ENCODE data around the gene ADRA2B.
"Not testable (repeated sequence)": the region's sequence is repeated elsewhere in the genome, so short reads cannot be mapped to it uniquely, and the experiment has no call there.

The ADRA2B gene

DNA sequence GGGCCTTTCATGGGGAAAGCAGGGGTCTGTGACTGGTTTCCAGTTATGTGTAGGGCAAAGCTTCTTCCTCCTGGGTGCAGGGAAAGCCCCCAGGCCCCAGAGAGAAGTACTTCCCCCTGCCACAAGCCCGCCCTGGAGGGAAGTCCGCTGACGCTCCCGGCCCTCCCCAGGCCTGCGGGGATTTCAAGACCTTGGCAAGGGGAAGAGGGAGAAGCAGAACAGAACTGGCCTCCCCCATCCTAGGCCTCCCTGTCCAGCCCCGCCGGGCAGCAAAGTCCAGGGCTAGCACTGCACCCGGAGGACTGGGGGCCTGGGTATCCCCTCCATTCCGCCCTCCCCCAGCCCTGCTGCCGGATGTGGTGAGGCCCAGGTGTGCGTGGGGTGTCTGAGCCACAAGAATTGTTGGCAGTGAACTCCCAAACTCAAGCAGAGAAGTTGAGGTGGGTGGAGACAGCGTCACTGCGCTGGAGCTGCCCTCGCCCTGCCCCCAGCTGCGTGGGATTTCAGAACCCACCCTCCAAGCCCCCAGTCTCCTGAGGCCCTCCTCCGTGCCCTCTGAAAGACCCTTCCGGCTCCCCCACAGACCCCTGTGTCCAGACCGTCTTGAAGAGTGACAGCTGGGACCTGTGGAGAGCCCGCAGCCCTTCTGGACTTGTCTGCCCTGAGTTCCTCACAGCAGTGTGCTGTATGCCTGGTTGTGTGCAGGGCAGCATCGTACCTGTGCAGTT is 29.9 kb upstream of the ADRA2B start:
- ATAC-seq (replicated peaks): peak; percentile 40
- peaks cover 54 to 60% of the 10 kb centered on the region in 2 donors for H3K4me1 Mint-ChIP-seq (ENCODE audit: low read depth in 2 of 2)
- peak; percentile 82 to 88 (median 83) for DNase-seq
- no peaks in the 10 kb centered on the region for H3K9me3 Mint-ChIP-seq
- peaks cover 74% of the 10 kb centered on the region for H3K36me3 Mint-ChIP-seq (ENCODE audit: insufficient read depth)
- peak overlapping the region; percentile 93 to 95 for H3K4me3 Mint-ChIP-seq
- peak overlapping the region; percentile 94 to 97 for H3K27ac Mint-ChIP-seq
- H3K27me3 Mint-ChIP-seq: no peaks in the 10 kb centered on the region

DNA sequence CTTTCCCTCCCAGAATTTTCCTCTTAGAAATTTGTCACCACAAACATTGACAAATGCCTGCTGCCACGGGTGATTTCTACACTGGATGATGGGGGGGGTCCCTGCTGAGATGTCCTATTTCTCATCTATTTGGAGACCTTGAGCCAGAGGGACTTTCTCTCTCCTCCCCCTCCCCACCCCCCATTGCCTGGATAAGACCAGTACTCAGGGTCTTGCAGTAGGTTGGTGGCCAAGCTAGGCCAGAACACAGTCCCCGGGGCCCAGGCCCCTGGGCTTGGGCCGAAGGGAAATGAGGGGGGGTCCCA is 29.4 kb upstream of the ADRA2B start:
- Mint-ChIP-seq H3K27ac (peak overlapping the region; percentile 94 to 97), H3K27me3 (no peaks in the 10 kb centered on the region), H3K4me3 (peak overlapping the region; percentile 93 to 95), H3K36me3 (ENCODE audit: insufficient read depth) (peaks cover 79% of the 10 kb centered on the region), H3K4me1 (ENCODE audit: low read depth in 2 of 2) (peaks cover 51 to 57% of the 10 kb centered on the region in 2 donors), H3K9me3 (no peaks in the 10 kb centered on the region)
- ATAC-seq (replicated peaks): no peak
- no peak for DNase-seq

DNA sequence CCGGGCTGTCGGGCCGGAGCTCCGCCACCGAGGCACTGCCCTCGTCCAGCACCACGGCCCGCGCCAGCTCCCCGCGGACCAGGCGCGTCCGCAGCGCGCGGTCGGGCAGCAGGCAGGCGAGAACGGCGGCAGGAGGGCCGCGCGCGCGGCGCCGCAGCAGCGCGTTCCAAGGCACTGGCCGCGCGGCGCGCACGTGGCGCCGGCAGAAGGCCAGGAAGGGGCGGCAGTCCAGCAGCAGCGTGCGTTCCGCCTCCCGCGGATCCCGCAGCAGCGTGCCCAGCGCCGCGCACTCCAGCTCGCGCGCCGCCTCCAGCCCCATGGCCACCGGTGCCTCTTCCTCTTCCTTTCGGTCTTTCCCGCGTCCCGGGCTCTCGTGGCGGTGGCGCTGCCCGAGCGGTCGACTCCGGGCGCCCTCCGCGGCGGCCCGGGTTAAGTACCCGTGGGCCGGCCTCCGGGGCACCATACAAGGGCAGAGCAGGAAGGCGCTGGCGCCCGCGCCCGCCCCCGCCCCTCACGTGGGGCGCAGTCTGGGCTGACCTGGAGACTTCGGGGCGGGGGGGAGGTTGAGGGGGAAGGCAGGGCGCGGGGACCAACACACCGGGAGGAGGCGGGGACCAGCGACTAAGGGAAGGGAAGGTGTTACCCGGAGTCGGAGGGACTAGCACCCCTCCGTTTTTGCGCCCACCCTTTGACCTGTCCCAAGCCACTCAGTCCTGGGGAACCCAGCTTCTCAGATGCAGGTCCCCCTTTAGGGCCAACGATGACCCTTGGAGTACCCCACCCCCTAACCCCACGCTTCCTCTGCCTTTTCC is 28.9 kb upstream of the ADRA2B start, which contains the start of gene DUSP2:
Gene DUSP2, minus strand, starts transcription at position 405 of the 812 bp plus-strand sequence. Its CDS starts 86 bp downstream, at position 319.
- Mint-ChIP-seq H3K27ac (peak within 1 kb of the TSS; percentile 94 to 97), H3K4me1 (ENCODE audit: low read depth in 2 of 2) (peaks cover 47 to 56% of the 10 kb centered on the region in 2 donors), H3K4me3 (peak within 1 kb of the TSS; percentile 93 to 95), H3K36me3 (ENCODE audit: insufficient read depth) (peaks cover 81% of the 10 kb centered on the region), H3K9me3 (no peaks in the 10 kb centered on the region), H3K27me3 (no peaks in the 10 kb centered on the region)
- ATAC-seq (replicated peaks) (peak; percentile 47), DNase-seq (peak; percentile 83 to 88 (median 87))

DNA sequence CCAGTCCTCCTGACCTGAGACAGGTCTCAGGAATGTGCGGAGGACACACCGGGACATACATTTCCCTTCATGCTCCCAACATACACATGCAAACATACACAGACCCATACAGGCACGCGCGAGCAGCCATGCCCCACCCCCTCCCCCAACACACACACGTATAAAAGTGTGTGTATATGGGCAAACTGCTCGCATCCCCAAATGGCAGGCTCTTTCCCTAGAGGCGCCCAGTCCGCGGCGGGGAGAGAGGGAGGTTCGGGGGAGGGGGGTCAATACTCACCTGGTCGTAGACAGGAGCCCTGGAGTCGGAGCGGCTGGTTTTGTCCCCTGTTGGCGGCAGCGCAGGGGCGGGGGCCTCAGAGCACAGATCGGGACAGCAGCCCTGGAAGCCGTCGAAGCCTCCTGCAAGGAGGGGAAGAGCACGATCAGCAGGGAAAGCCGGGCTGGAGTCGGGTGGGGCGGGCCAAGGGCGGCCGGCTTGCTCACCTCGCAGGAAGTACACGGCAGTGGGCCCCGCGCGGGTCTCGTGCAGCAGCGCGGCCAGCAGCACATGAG is 28.2 kb upstream of the ADRA2B start:
- DNase-seq (peak in 1 of 3 experiments; percentile 34), ATAC-seq (replicated peaks) (no peak)
- peak overlapping the region; percentile 93 to 95 for H3K4me3 Mint-ChIP-seq
- H3K36me3 Mint-ChIP-seq (ENCODE audit: insufficient read depth): peaks cover 88% of the 10 kb centered on the region
- peak overlapping the region; percentile 94 to 97 for H3K27ac Mint-ChIP-seq
- no peaks in the 10 kb centered on the region for H3K9me3 Mint-ChIP-seq
- no peaks in the 10 kb centered on the region for H3K27me3 Mint-ChIP-seq
- H3K4me1 Mint-ChIP-seq (ENCODE audit: low read depth in 2 of 2): peaks cover 47 to 56% of the 10 kb centered on the region in 2 donors

DNA sequence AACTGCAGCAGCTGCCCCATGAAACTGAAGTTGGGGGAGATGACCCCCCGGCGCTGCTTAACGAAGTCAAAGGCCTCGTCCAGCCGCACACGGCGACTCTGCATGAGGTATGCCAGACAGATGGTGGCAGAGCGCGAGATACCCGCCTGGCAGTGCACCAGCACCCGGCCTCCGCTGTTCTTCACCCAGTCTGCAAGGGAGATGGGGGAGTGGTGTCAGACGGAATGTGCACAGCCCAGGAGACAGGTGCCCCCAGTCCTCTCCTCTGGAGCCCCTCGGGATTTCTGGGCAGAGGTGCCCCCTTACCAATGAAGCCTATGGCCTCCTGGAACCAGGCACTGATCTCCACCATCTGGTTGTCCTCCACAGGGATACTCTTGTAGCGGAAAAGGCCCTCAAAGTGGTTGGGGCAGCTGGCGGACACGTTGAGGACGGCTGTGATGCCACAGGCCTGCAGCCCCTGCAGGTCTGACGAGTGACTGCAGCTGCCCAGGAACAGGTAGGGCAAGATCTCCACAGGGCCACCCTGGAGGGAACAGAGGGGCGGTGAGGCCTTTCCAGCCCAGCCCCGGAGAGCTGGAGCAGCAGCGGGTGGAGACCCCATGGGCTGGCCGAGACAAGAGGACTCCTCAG is 27.6 kb upstream of the ADRA2B start:
- Mint-ChIP-seq H3K4me3 (peak overlapping the region; percentile 93 to 95), H3K27ac (peak overlapping the region; percentile 94 to 97), H3K4me1 (ENCODE audit: low read depth in 2 of 2) (peaks cover 46 to 58% of the 10 kb centered on the region in 2 donors), H3K9me3 (no peaks in the 10 kb centered on the region), H3K27me3 (no peaks in the 10 kb centered on the region), H3K36me3 (ENCODE audit: insufficient read depth) (peaks cover 92% of the 10 kb centered on the region)
- ATAC-seq (replicated peaks): no peak
- peak in 1 of 3 experiments; percentile 39 for DNase-seq

DNA sequence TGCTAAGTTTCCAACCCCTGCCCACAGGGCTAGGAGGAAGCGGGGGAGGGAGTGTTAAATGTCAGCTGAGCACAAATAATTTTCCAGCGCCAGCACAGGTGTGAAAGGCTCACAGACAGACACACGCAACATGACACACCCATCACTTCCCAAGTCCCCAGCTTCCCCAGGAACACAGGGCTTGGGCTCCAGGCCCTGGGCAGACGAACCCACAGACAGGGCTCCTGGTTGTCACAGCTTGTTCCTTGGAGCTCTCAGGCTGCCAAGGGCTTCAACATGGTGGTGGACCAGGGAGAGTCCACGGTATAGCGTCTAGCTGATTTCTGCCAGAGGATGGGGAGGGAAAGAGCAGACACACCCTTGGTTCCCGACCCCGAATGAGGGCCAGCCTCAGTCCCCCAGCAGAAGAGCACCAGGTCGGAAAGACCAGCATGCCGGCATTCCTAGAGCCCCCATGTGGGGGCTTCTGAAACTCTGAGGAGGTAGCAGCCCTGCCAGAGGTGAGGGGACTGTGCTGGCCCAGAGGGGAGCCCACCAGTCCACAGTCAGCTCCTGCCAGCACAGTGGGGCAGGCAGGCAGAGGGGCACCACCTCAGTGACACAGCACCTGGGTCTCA is 27.0 kb upstream of the ADRA2B start:
- no peak for DNase-seq
- no peak for ATAC-seq (replicated peaks)
- peaks cover 46 to 57% of the 10 kb centered on the region in 2 donors for H3K4me1 Mint-ChIP-seq (ENCODE audit: low read depth in 2 of 2)

DNA sequence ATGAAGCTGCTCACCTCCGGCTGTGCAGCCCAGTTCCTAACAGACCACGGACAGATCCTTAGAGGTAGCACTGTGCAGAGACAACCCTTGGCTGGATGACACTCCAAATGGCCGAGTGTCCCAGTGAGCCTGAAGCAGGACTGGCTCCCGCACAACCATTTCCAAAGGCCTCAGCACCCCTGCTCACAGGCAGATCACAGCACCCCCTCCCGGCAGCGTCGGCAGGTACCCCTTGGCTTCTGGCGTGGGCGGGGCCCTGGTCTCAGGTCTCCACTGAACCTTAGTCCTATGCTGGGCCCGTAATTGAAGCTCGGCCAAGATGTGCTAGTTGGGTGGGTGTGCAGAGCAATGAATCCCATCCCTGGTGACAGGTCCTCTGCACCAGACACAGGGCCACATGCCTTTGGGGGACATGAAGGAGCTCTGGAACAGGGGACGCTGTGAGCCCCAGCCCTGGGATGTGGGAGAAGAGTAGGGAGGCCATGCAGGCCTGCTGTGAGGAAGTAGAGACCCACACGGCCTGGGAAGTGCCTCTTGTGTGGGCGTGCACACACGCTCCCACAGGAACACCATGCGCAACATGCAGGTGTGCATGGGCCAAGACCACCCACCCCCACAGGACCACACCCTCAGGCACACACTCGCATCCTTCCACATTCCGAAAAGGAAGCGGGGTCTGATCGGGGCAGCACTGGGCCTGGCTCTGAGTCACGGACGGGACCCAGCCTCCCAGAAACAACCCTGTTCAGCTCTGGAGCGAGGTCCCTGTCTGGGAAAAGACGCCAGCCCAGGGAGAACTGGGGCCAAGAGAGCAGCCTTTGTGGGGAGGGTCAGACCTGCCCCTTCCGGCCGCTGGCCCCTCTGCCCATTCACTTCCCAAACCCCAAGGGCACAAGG is 26.1 kb upstream of the ADRA2B start:
- Mint-ChIP-seq H3K9me3 (no peaks in the 10 kb centered on the region), H3K27me3 (no peaks in the 10 kb centered on the region), H3K4me3 (peak overlapping the region; percentile 93 to 95), H3K4me1 (ENCODE audit: low read depth in 2 of 2) (peaks cover 48 to 54% of the 10 kb centered on the region in 2 donors), H3K36me3 (ENCODE audit: insufficient read depth) (peaks cover 93% of the 10 kb centered on the region), H3K27ac (peak overlapping the region; percentile 94 to 97)
- DNase-seq (peak; percentile 64 to 72 (median 70)), ATAC-seq (replicated peaks) (peak; percentile 10)

More for the DNA sequence above, 27.0 kb upstream of the ADRA2B start:
- H3K4me3 Mint-ChIP-seq: peak overlapping the region; percentile 93 to 95
- peaks cover 93% of the 10 kb centered on the region for H3K36me3 Mint-ChIP-seq (ENCODE audit: insufficient read depth)
- H3K9me3 Mint-ChIP-seq: no peaks in the 10 kb centered on the region
- peak overlapping the region; percentile 94 to 97 for H3K27ac Mint-ChIP-seq
- H3K27me3 Mint-ChIP-seq: no peaks in the 10 kb centered on the region

DNA sequence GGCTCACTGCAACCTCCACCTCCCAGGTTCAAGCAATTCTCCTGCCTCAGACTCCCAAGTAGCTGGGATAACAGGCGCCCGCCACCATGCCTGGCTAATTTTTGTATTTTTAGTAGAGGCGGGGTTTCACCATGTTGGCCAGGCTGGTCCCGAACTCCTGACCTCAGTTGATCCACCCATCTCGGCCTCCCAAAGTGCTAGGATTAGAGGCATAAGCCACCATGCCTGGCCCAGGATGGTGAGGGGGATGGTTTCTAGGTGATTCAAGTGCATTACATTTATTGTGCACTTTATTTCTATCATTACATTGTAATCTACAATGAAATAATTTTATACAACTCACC is 25.2 kb upstream of the ADRA2B start:
- not testable (repeated sequence) for DNase-seq; H3K9me3 Mint-ChIP-seq; ATAC-seq (replicated peaks); H3K27me3 Mint-ChIP-seq
- H3K36me3 Mint-ChIP-seq (ENCODE audit: insufficient read depth): peaks cover 91% of the 10 kb centered on the region
- H3K4me3 Mint-ChIP-seq: peak overlapping the region; percentile 93 to 95
- H3K4me1 Mint-ChIP-seq (ENCODE audit: low read depth in 2 of 2): peaks cover 45 to 46% of the 10 kb centered on the region in 2 donors
- peak overlapping the region; percentile 94 to 97 for H3K27ac Mint-ChIP-seq

DNA sequence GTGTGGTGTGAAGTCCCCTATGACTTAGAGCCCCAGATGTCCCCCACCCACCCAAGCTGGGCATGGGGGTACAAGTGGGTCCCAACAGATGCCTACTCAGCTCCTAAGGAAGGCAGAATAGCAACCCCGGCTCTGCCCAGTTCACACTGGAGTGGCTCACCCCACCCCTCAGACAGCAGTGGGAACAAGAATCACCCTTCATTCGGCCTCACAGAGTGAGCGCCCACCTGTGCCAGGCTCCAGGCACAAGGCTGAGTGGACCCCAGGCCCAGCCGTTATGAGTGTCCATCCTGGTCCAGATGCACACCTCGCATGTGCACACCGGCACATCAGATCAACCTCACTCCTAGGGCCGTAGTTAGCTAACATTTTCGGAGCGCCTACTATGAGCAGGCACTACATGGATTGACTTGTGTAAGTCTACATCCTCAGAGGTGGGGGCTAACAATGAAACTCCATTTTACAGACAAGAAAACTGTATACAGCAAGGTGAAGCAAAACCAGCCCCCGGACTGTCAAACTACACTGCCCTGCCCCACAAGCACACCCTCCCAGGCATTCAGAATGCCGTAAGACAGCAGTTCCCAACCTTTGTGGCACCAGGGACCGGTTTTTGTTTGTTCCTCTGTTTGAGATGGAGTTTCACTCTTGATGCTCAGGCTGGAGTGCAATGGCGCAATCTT is 24.7 kb upstream of the ADRA2B start:
- Mint-ChIP-seq H3K4me3 (peak overlapping the region in 1 of 2 donors; percentile 93), H3K27ac (peak overlapping the region; percentile 94 to 97)
- DNase-seq: no peak

DNA sequence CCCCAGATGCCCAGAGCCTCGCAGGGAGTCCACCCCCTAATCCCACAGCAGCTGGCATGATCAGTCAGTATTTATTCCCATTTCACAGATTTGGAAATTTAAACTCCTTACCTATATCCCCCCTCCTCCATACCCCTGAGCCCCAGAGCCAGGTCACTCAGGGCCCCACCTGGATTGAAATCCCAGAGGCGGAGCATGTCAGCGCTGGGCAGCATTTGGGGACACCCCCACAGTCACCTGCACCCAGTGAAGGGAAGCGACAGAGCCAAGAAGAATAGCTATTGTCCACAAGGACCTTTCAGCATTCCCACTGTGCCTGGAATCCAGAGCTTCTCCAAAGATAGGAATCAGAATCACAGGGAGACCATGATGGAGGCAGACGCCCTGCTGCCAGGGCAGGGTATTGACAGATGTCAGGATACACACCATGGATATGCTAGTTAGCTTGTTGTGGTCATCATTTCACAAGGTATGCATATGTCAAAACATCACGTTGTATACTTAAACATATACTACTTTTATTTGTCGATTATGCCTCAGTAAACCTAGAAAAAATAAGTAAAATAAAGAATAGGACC is 22.9 kb upstream of the ADRA2B start:
- no peak for DNase-seq
- Mint-ChIP-seq H3K27ac (peak overlapping the region; percentile 87 to 92), H3K4me3 (peak overlapping the region in 1 of 2 donors; percentile 64), H3K36me3 (ENCODE audit: insufficient read depth) (peaks cover 90% of the 10 kb centered on the region), H3K4me1 (ENCODE audit: low read depth in 2 of 2) (peaks cover 37 to 38% of the 10 kb centered on the region in 2 donors), H3K27me3 (no peaks in the 10 kb centered on the region), H3K9me3 (no peaks in the 10 kb centered on the region)
- no peak for ATAC-seq (replicated peaks)

More for the DNA sequence above, 24.7 kb upstream of the ADRA2B start:
- ATAC-seq (replicated peaks): no peak
- H3K9me3 Mint-ChIP-seq: no peaks in the 10 kb centered on the region
- H3K27me3 Mint-ChIP-seq: no peaks in the 10 kb centered on the region
- peaks cover 90% of the 10 kb centered on the region for H3K36me3 Mint-ChIP-seq (ENCODE audit: insufficient read depth)
- H3K4me1 Mint-ChIP-seq (ENCODE audit: low read depth in 2 of 2): peaks cover 40 to 43% of the 10 kb centered on the region in 2 donors

All from effector memory CD8-positive, alpha-beta T cell (primary cell).